Pancreas (tissue), 10 donors: Measurements from ENCODE around the gene CABP7. TPM values are rescaled to one million over a fixed set of nuclear protein-coding genes. Genes with fewer than 3 reads are reported as not detected.

Source experiments
- ATAC-seq, 4 donors: fragments of 200-7000 bp; cut with Tn5 transposase; one replicate each; pipeline versions ENCODE4 v1.8.0 to v1.9.1; 2020; ENCODE audit warnings: mild to moderate bottlenecking in 4 of 4, moderate library complexity in 4 of 4
- DNase-seq, 6 donors: peaks; one replicate each; pipeline ENCODE4 v3.0.0-alpha.2; 2020
- FAIRE-seq: peaks from 2 replicates; lab custom pipeline; 2012; peaks lifted over from hg19 to GRCh38; lab: Jason Lieb, UNC
- H3K27ac ChIP-seq, 4 donors: fragments of 200-600 bp; sonication (generic); 1 replicate in 3 of 4; 2 replicates in 1 of 4; pipeline versions ENCODE4 v1.5.0 to v1.8.0; 2020
- H3K27me3 ChIP-seq, 4 donors: fragments of 200-600 bp; one replicate each; pipeline ENCODE4 v1.8.0; 2021
- H3K36me3 ChIP-seq, 3 donors: fragments of 200-600 bp; sonication (generic) in 1 of 3; one replicate each; pipeline versions ENCODE4 v1.5.0 to v1.8.0; 2020 to 2021
- H3K4me1 ChIP-seq, 3 donors: fragments of 200-600 bp; one replicate each; pipeline ENCODE4 v1.8.0; 2021
- H3K4me3 ChIP-seq, 4 donors: fragments of 200-600 bp; sonication (generic) in 2 of 4; one replicate each; pipeline versions ENCODE4 v1.5.0 to v1.8.0; 2020 to 2021
- H3K9me3 ChIP-seq, 4 donors: fragments of 200-600 bp; one replicate each; pipeline ENCODE4 v1.8.0; 2021
- CTCF ChIP-seq, 4 donors: fragments of 200-600 bp; sonication (generic) in 3 of 4; IDR thresholded peaks; one replicate each; pipeline versions ENCODE4 v1.5.0 to v1.8.0; 2021; ENCODE audit warnings: antibody characterized with exemption in 4 of 4
- WGBS, 2 donors: extraction: QIAGEN DNeasy Blood & Tissue Kit; methylation state at CpG; one replicate each; pipeline ENCODE4 v1.1.7; 2013; 5-methylcytosine and 5-hydroxymethylcytosine counted together
- intact Hi-C, 3 donors: fragments of 100-400 bp; cut with DNase I; formaldehyde crosslinking; loops; one replicate each; pipeline versions ENCODE4 v1.11.1 to v1.14.2; 2022
- polyA plus RNA-seq, 2 donors: library from polyadenylated mRNA; stranded (reverse); fragments of 200-250 nt; gene quantifications; one replicate each; pipeline ENCODE4 v1.2.3, GENCODE V29; 2013
- total RNA-seq, 6 donors: library from RNA; stranded (reverse); fragmentation: NEBNext Ultra II Directional in 4 of 6; extraction: Animal tissue kit (Norgen Biotek cat#: 25700) in 4 of 6; gene quantifications; one replicate each; pipeline versions ENCODE4 v1.2.1 to v1.2.4, GENCODE V29; 2021 to 2023
- donor health status: healthy with polysubstance abuse.
- donor health status: DM: no; HTN: no; CAD: no; lungs with moderate emphysema.
- donor health status: DM: no; HTN: no; CAD: no.
- donor health status: control.
- donor health status: control.
- donor health status: Bipolar disorder and iron deficiency.
- donor health status: DM: yes; HTN: yes; CAD: no.
- donor health status: DM: no; HTN: no; CAD: no.
- donor health status: DM: no; HTN: no; CAD: no.
- donor health status: DM: yes; HTN: yes; CAD: no.

The CABP7 gene
- total and polyA plus RNA-seq, 8 donors: 0.56 to 17.9 (median 2.2) TPM

- no peaks in the 10 kb centered on the region for H3K4me1 ChIP-seq
- H3K36me3 ChIP-seq: peaks cover 0 to 62% (median 0%) of the 10 kb centered on the region in 3 donors
- DNase-seq (no peak), FAIRE-seq (no peak), ATAC-seq (no peak)
- H3K9me3 ChIP-seq: no peaks in the 10 kb centered on the region
- H3K4me3 ChIP-seq: no peak overlapping the region
- H3K27ac ChIP-seq: no peak overlapping the region
- no peaks in the 10 kb centered on the region for H3K27me3 ChIP-seq
- TF ChIP-seq CTCF (IDR thresholded peaks at IDR 0.05): no peak
- intact Hi-C loops: no loop called here
- WGBS, 2 donors: 90 to 93% methylated on average over 1 of the region's 1 CpG
These were observed 40.5 kb upstream of the CABP7 start for GRCh38 chr22:29679316-29679715.

GRCh38 chr22:29683536-29683935 lies 36.3 kb upstream of the CABP7 start:
- ATAC-seq: no peak
- intact Hi-C loops: loop anchor here in 1 of 3 donors (10.0 kb wide), 1 partner anchor 401 kb away; the partner anchor contains the start of gene HORMAD2
- Histone ChIP-seq H3K36me3 (peaks cover 0 to 25% (median 0%) of the 10 kb centered on the region in 3 donors), H3K27me3 (no peaks in the 10 kb centered on the region), H3K4me3 (no peak overlapping the region), H3K27ac (no peak overlapping the region), H3K4me1 (no peaks in the 10 kb centered on the region), H3K9me3 (no peaks in the 10 kb centered on the region)
- FAIRE-seq: no peak
- WGBS, 2 donors: 90 to 92% methylated on average over 4 of the region's 4 CpGs
- no peak for TF ChIP-seq CTCF (IDR thresholded peaks at IDR 0.05)
- DNase-seq: no peak

- no peak for TF ChIP-seq CTCF (IDR thresholded peaks at IDR 0.05)
- no peak for DNase-seq
- Histone ChIP-seq H3K36me3 (peaks cover 0 to 19% (median 0%) of the 10 kb centered on the region in 3 donors), H3K4me1 (no peaks in the 10 kb centered on the region), H3K27me3 (no peaks in the 10 kb centered on the region), H3K9me3 (no peaks in the 10 kb centered on the region), H3K27ac (no peak overlapping the region), H3K4me3 (no peak overlapping the region)
- intact Hi-C loops: loop anchor here in 1 of 3 donors (10.0 kb wide), 1 partner anchor 401 kb away; the partner anchor contains the start of gene HORMAD2
- no peak for ATAC-seq
- FAIRE-seq: no peak
- WGBS, 2 donors: 97 to 98% methylated on average over 4 of the region's 4 CpGs
These were observed 35.6 kb upstream of the CABP7 start for GRCh38 chr22:29684244-29684643.

- no peaks in the 10 kb centered on the region for H3K36me3 ChIP-seq
- intact Hi-C loops: loop anchor here in 1 of 3 donors (10.0 kb wide), 1 partner anchor 395 kb away; the partner anchor contains the start of gene HORMAD2
- H3K9me3 ChIP-seq: no peaks in the 10 kb centered on the region
- no peak overlapping the region for H3K27ac ChIP-seq
- H3K27me3 ChIP-seq: no peaks in the 10 kb centered on the region
- WGBS, 2 donors: 84 to 85% methylated on average over 5 of the region's 5 CpGs
- ATAC-seq: peak in 1 of 4 donors; percentile 13
- no peak for FAIRE-seq
- H3K4me1 ChIP-seq: no peaks in the 10 kb centered on the region
- H3K4me3 ChIP-seq: no peak overlapping the region
- TF ChIP-seq CTCF (IDR thresholded peaks at IDR 0.05): no peak
- no peak for DNase-seq
These were observed 30.5 kb upstream of the CABP7 start for GRCh38 chr22:29689206-29689879.

- H3K36me3 ChIP-seq: no peaks in the 10 kb centered on the region
- DNase-seq: peak; percentile 51 to 83 (median 74)
- intact Hi-C loops: loop anchor here in 1 of 3 donors (10.0 kb wide), 2 partner anchors 315 to 395 kb away; partner anchors contain the start of gene HORMAD2
- no peaks in the 10 kb centered on the region for H3K4me1 ChIP-seq
- H3K27me3 ChIP-seq: no peaks in the 10 kb centered on the region
- H3K9me3 ChIP-seq: no peaks in the 10 kb centered on the region
- 13 to 16% methylated on average over 8 of the region's 8 CpGs for WGBS, 2 donors
- peak; percentile 76 to 93 (median 88) for ATAC-seq
- FAIRE-seq: no peak
- no peak overlapping the region for H3K4me3 ChIP-seq
- TF ChIP-seq CTCF (IDR thresholded peaks at IDR 0.05): peak; percentile 33 to 63 (median 56)
- H3K27ac ChIP-seq: no peak overlapping the region
These were observed 30.0 kb upstream of the CABP7 start for GRCh38 chr22:29689880-29690213.
